Upper lobe of right lung (tissue), 1 donor: ENCODE data around the gene TWIST2. TPM values are rescaled to one million over a fixed set of nuclear protein-coding genes. Genes with fewer than 3 reads are reported as not detected.

ENCODE experiments used
- ATAC-seq: fragments of 200-7000 bp; cut with Tn5 transposase; one replicate; pipeline ENCODE4 v1.9.1; 2020; ENCODE audit warnings: mild to moderate bottlenecking, moderate library complexity
- DNase-seq: peaks from one replicate; pipeline ENCODE4 v3.0.0-alpha.2; 2020
- H3K27ac ChIP-seq: fragments of 200-600 bp; one replicate; pipeline ENCODE4 v1.8.0; 2022
- H3K27me3 ChIP-seq: fragments of 200-600 bp; one replicate; pipeline ENCODE4 v1.8.0; 2022; ENCODE audit warnings: mild to moderate bottlenecking
- H3K36me3 ChIP-seq: fragments of 200-600 bp; one replicate; pipeline ENCODE4 v1.8.0; 2022
- H3K4me1 ChIP-seq: fragments of 200-600 bp; one replicate; pipeline ENCODE4 v1.8.0; 2022
- H3K4me3 ChIP-seq: fragments of 200-600 bp; one replicate; pipeline ENCODE4 v1.8.0; 2022; ENCODE audit warnings: mild to moderate bottlenecking
- H3K9me3 ChIP-seq: fragments of 200-600 bp; one replicate; pipeline ENCODE4 v1.8.0; 2022
- intact Hi-C: fragments of 100-400 bp; cut with DNase I; formaldehyde crosslinking; loops from one replicate; pipeline ENCODE4 v1.11.0; 2022
- total RNA-seq: library from RNA; stranded (reverse); fragmentation: NEBNext Ultra II Directional; extraction: Animal tissue kit (Norgen Biotek cat#: 25700); gene quantifications from one replicate; pipeline ENCODE4 v1.2.1, GENCODE V29; 2021
- TF ChIP-seq, protein P1 (sequence below): fragments of 200-600 bp; IDR thresholded peaks from one replicate; pipeline ENCODE4 v1.8.0; 2022; ENCODE audit warnings: antibody characterized with exemption
- donor health status: DM: no; HTN: yes; CAD: no; lungs with severe emphysema.

TWIST2 gene
- total RNA-seq, 1 donor from 2014 or later, result 12.2 TPM

DNA sequence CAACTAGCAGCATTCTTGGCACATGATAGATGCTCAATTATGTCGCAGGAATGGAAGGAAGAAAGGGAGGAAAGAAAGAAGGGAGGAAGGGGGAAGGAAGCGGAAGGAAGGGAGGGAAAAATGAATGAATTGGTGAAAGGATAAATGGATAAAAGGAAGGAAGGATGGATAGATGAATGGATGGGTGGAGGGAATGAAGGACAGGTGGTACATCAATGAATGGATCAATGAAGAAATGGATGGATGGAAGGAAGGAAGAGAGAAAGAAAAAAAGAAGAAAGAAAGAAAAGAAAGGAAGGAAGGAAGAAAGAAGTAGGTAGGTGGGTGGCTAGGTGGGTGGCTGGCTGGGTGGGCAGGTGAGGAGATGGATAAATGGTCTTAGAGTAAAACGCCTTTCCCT is 56.8 kb downstream of the TWIST2 start:
- Histone ChIP-seq H3K36me3 (no peaks in the 10 kb centered on the region), H3K27ac (no peak overlapping the region), H3K9me3 (no peaks in the 10 kb centered on the region), H3K27me3 (no peaks in the 10 kb centered on the region), H3K4me3 (no peak overlapping the region), H3K4me1 (peaks cover 4% of the 10 kb centered on the region)
- intact Hi-C loops, result no loop called here
- DNase-seq (no peak), ATAC-seq (no peak)
- TF ChIP-seq, protein P1, sequence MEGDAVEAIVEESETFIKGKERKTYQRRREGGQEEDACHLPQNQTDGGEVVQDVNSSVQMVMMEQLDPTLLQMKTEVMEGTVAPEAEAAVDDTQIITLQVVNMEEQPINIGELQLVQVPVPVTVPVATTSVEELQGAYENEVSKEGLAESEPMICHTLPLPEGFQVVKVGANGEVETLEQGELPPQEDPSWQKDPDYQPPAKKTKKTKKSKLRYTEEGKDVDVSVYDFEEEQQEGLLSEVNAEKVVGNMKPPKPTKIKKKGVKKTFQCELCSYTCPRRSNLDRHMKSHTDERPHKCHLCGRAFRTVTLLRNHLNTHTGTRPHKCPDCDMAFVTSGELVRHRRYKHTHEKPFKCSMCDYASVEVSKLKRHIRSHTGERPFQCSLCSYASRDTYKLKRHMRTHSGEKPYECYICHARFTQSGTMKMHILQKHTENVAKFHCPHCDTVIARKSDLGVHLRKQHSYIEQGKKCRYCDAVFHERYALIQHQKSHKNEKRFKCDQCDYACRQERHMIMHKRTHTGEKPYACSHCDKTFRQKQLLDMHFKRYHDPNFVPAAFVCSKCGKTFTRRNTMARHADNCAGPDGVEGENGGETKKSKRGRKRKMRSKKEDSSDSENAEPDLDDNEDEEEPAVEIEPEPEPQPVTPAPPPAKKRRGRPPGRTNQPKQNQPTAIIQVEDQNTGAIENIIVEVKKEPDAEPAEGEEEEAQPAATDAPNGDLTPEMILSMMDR, result no peak

DNA sequence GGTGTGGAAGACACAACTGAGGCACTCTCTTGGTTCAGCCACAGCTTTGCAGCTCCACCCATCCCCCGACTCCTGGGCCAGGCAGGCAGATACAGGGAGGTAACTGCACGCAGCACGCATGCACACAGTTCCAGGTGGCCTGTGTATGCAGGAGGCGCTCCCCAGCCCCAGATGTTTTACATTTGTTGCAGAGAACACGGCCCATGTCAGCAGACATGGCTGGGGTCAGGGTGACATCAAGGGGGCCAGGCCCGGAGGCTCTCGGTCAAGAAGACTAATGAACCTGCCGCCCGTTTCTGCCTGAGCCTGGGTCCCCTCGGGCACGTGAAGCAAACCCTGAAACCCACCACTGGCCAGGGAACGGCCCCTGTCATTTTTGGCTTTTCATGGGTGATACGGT is 57.3 kb downstream of the TWIST2 start:
- Histone ChIP-seq H3K27ac (no peak overlapping the region), H3K4me1 (peaks cover 4% of the 10 kb centered on the region), H3K27me3 (no peaks in the 10 kb centered on the region), H3K4me3 (no peak overlapping the region), H3K36me3 (no peaks in the 10 kb centered on the region), H3K9me3 (no peaks in the 10 kb centered on the region)
- no peak for DNase-seq
- ATAC-seq, result no peak
- TF ChIP-seq, protein P1, result no peak
- intact Hi-C loops, result no loop called here

DNA sequence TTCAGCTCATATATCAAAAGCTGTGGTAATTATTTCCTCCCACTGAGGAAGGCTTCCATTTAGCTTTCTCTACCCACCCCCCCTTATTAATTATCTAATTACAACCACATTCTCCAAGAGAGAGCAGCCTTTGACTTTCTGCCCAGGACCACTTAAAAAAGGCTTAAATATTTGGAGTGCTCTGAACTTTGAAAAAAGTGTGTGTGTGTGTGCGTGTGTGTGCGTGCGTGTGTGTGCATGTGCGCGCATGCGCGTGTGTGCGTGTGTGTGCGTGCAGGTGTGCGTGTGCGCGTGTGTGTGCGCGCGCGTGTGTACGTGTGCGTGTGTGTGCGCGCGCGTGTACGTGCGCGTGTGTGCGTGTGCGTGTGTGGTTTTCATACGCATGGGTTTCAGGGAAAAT is 57.8 kb downstream of the TWIST2 start:
- Histone ChIP-seq H3K4me3 (no peak overlapping the region), H3K9me3 (no peaks in the 10 kb centered on the region), H3K4me1 (peaks cover 4% of the 10 kb centered on the region), H3K27ac (no peak overlapping the region), H3K36me3 (no peaks in the 10 kb centered on the region), H3K27me3 (no peaks in the 10 kb centered on the region)
- ATAC-seq (no peak), DNase-seq (no peak)
- TF ChIP-seq, protein P1, result no peak
- intact Hi-C loops, result no loop called here

DNA sequence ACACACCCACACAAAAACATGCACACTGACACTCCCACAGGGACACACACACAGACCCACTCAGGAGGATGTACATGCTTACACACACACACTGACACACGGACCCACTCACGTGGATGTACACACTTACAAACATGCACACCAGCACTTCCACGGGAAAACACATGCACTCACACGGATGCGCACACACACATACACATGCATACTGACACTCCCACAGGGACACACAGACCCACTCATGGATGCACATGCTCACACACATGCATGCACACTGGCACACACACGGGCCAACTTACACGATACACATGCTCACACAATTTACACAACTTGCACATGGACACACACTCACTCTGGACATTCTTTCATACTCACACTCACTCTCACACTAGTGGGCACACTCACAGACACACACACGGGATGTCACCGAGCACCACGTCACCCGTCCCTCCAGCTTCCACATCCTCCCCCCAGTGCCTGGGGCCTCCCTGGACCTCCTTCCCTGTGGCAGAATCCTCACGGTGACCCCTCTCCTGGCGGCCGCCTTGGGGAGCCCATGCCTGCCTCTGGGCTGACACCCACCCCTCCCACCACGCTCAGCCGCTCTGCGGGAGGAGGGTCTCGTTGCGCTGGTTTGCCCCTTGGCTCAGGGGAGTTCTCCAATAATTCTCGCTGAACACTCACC is 58.5 kb downstream of the TWIST2 start:
- TF ChIP-seq, protein P1, result no peak
- intact Hi-C loops, result no loop called here
- H3K9me3 ChIP-seq, result no peaks in the 10 kb centered on the region
- no peak overlapping the region for H3K27ac ChIP-seq
- no peak for DNase-seq
- H3K4me3 ChIP-seq, result no peak overlapping the region
- H3K36me3 ChIP-seq, result no peaks in the 10 kb centered on the region
- ATAC-seq, result no peak
- no peaks in the 10 kb centered on the region for H3K27me3 ChIP-seq
- peaks cover 4% of the 10 kb centered on the region for H3K4me1 ChIP-seq

DNA sequence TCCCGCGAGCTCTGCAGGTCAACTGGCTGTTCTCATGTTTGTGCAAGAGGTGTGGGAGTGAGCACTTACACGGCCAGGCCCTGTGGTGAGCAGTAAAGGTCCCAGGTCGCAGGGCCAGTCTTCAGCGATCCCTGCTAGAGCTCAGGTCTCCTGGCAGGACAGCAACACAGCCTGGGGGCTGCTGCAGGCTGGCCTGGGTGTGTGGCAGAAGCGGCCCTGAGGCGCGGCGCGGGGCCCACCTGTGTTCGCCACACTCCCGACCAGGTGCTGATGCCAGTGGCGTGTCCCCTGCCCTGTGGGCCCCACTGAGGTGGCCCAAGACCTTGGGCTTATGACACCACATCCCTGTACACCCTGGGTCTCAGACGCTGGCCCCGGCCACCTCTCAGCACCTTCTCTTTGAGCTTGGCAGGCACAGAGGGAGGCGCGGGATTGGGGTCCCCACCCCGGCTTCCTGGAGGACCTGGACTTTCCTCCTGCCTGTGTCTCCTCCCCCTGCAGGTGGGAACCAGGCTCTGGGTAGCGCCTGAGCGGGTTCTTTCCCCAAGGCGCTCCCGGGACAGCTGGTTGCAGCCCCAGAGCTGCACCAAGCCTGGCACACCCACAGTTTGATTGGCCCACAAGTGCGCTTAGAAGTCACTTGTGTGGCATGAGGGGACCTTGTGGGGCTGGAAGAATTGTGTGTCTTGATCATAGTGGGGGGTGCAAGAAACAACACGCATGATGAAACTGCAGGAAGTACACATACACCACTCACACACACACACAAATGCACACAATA is 59.2 kb downstream of the TWIST2 start:
- no peaks in the 10 kb centered on the region for H3K36me3 ChIP-seq
- H3K4me1 ChIP-seq, result peaks cover 4% of the 10 kb centered on the region
- intact Hi-C loops, result no loop called here
- ATAC-seq (no peak), DNase-seq (peak; percentile 60)
- TF ChIP-seq, protein P1, result no peak
- no peaks in the 10 kb centered on the region for H3K9me3 ChIP-seq
- no peak overlapping the region for H3K4me3 ChIP-seq
- H3K27ac ChIP-seq, result no peak overlapping the region
- H3K27me3 ChIP-seq, result no peaks in the 10 kb centered on the region
